GM13976 (cell line): ENCODE data around the gene SKAP1.

Source experiments
- DNase-seq: peaks from one replicate; pipeline ENCODE4 v3.0.0; 2012; ENCODE audit warnings: low spot score
- CTCF ChIP-seq: IDR thresholded peaks from 2 replicates; pipeline ENCODE4 v1.5.1; 2012; ENCODE audit warnings: borderline replicate concordance, mild to moderate bottlenecking; ENCODE audit not compliant: insufficient read depth; ENCODE audit errors: extremely low read depth, missing control alignments, control extremely low read depth
- in situ Hi-C: fragments of 300-500 bp; cut with MboI; formaldehyde crosslinking; loops from one replicate; pipeline ENCODE4 v1.12.0; 2022; ENCODE audit warnings: low sequenced_read_pairs, mixed read lengths, inconsistent platforms; ENCODE audit not compliant: unreplicated experiment

SKAP1 gene

GRCh38 chr17:48244121-48244711 lies 185.8 kb downstream of the SKAP1 start:
- in situ Hi-C loops: no loop called here

GRCh38 chr17:48241770-48242497 lies 188.1 kb downstream of the SKAP1 start:
- in situ Hi-C loops: no loop called here
- DNase-seq: no peak
- no peak for TF ChIP-seq CTCF

More at GRCh38 chr17:48244121-48244711, 185.8 kb downstream of the SKAP1 start:
- no peak for DNase-seq
- no peak for TF ChIP-seq CTCF

- in situ Hi-C loops: no loop called here
- peak; percentile 49 for DNase-seq
- TF ChIP-seq CTCF: no peak
Measured at GRCh38 chr17:48241131-48241591, 188.9 kb downstream of the SKAP1 start.

GRCh38 chr17:48240562-48241130 lies 189.4 kb downstream of the SKAP1 start:
- no peak for DNase-seq

GRCh38 chr17:48240122-48240521 lies 189.9 kb downstream of the SKAP1 start:
- in situ Hi-C loops: no loop called here
- TF ChIP-seq CTCF: no peak
- no peak for DNase-seq

More at GRCh38 chr17:48240562-48241130, 189.4 kb downstream of the SKAP1 start:
- no peak for TF ChIP-seq CTCF
- in situ Hi-C loops: no loop called here

GRCh38 chr17:48239603-48239995 lies 190.4 kb downstream of the SKAP1 start:
- in situ Hi-C loops: no loop called here
- no peak for DNase-seq
- TF ChIP-seq CTCF: no peak
